Measurements from ENCODE around the gene ANKS1A.

Gene ANKS1A

GRCh38 chr6:35019171-35019570 is 130.1 kb downstream of the ANKS1A start:
- no peak for DNase-seq (ENCODE audit: low read depth in 2 of 2)

GRCh38 chr6:35019831-35020230 is 130.8 kb downstream of the ANKS1A start:
- no peak for DNase-seq (ENCODE audit: low read depth in 2 of 2)

GRCh38 chr6:35021004-35021403 is 131.9 kb downstream of the ANKS1A start:
- no peak for DNase-seq (ENCODE audit: low read depth in 2 of 2)

GRCh38 chr6:35023091-35024000 is 134.3 kb downstream of the ANKS1A start:
- no peak for DNase-seq (ENCODE audit: low read depth in 2 of 2)

DNA sequence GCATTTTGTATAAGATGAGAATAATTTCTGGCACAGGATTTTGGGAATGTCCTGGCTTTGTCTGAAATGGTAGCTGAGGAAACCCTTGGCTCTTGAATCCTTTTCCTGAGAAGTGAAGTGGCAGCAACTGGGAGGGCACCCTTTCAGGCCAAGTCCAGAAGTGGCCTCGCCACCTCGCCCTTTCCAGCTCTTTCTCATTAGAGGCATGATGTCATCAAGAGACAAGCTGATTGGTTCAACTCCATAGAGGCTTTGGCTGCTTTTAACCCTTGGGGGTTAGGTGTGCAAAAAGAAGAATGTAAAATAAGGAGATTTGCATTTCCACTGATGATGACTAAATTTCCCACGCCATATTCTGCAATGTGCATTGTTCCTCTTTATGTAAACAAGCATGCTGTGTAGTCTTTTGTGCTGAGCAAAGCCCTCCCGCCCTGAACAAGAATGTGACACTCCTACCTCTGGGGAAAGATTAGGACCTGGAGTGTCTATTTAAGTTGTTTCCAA is 135.5 kb downstream of the ANKS1A start:
- no peak for DNase-seq (ENCODE audit: low read depth in 2 of 2)

- DNase-seq (ENCODE audit: low read depth in 2 of 2): no peak
Observed at GRCh38 chr6:35025232-35026188, 136.5 kb downstream of the ANKS1A start.

DNA sequence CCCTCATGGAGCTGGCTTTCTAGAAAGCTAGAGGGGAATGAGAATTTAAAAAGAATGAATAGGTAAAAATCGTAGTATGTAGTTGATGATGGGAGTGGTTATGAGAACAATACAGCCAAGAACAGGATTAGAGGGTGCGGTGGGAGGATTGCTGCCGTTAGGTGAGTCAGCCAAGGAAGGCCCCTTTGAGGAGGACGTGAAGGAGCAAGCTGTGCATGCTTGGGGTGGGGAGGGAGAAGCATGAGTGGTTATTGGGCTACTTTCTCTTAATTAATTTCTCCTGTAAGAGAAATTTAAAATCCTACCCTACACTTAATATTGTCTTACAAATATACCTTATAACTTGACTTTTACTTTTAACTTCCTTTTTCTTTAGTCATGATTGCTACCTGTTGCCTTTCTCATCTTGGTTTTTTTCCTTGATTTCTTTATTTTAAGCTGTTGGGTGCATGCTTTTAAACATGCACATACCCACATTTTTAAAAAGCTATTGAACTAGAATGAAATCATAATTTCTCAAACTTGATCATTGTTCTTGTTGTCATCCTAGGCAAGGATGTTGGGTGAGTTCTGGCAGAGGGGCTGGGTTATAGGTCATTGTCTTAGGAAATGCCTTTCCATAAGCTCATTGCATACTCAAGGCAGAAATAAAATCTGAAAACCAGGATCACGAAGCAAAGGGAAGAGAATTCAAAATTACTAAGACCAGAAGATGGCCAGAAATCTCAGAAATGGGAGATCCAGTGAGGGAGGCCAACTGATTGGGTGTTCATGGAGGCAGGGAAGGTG is 137.6 kb downstream of the ANKS1A start:
- no peak for DNase-seq (ENCODE audit: low read depth in 2 of 2)

- DNase-seq (ENCODE audit: low read depth in 2 of 2): no peak
Observed at GRCh38 chr6:35027807-35028206, 138.8 kb downstream of the ANKS1A start.

GRCh38 chr6:35028781-35029769 is 140.0 kb downstream of the ANKS1A start:
- DNase-seq (ENCODE audit: low read depth in 2 of 2): no peak

- DNase-seq (ENCODE audit: low read depth in 2 of 2): no peak
Observed at GRCh38 chr6:35030099-35030498, 141.0 kb downstream of the ANKS1A start.

DNA sequence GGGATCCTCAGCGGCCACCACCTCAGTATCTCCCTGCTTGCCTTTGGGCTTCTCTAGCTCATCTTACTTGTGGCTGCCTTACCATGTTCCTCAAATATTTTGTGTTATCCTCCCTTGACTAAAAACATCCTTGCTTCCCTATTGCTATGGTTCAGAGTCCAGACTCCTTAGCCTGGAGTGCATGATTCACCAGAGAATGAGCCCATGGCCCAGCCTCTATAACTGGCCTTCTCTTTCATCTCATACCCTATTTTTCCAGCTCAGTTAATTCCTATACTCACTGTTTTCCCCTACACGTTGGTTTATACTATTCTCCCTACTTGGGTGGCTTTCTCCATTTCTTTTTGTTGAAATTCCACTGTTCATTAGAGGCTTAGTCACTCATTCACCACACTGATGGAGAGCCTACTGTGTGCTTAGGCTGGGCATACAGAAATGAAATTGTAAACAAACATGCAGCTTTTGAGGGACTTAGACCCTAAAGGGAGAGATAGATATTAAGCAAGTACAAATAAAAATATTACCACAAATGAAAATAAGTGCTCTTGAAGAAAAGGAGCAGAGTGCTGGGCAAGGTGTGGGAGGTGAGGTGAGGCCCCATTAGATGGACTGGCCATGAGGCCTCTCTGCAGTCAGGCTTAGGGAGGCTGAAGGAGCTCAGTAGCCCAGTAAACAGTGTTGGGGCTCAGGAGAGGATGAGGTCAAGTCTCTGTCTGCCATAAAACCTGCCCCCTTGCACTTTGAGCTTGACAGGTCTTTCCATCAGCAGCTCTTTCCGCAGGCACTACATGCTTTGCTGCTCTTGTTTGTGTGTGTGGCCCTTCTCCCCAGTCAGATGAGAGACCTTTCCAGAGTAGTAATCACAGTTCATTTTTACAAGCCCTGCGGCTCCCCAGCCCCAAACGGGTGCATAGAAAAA is 142.8 kb downstream of the ANKS1A start:
- DNase-seq (ENCODE audit: low read depth in 2 of 2): no peak

DNA sequence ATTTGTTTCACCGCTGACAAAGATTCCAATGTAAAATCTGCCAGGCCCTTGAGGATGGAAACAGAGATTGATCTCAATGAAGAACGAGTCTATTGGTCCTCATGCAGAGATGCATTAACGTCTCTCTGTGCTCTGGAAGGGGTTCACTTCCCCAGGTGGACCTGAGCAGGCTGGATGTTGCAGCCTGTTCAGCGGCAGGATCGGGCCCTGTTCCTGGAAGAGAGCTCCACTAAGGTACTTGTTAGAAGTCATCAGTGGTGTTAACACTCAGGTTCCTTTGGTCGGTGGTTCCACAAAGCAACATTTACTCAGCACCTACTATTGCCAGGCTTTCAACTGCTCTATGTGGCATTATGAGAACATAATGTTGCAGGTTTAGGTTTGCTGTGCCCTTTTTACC is 144.6 kb downstream of the ANKS1A start:
- no peak for DNase-seq (ENCODE audit: low read depth in 2 of 2)

- no peak for DNase-seq (ENCODE audit: low read depth in 2 of 2)
Observed at GRCh38 chr6:35034411-35035191, 145.5 kb downstream of the ANKS1A start.

GRCh38 chr6:35035481-35036030 is 146.5 kb downstream of the ANKS1A start:
- no peak for DNase-seq (ENCODE audit: low read depth in 2 of 2)

DNA sequence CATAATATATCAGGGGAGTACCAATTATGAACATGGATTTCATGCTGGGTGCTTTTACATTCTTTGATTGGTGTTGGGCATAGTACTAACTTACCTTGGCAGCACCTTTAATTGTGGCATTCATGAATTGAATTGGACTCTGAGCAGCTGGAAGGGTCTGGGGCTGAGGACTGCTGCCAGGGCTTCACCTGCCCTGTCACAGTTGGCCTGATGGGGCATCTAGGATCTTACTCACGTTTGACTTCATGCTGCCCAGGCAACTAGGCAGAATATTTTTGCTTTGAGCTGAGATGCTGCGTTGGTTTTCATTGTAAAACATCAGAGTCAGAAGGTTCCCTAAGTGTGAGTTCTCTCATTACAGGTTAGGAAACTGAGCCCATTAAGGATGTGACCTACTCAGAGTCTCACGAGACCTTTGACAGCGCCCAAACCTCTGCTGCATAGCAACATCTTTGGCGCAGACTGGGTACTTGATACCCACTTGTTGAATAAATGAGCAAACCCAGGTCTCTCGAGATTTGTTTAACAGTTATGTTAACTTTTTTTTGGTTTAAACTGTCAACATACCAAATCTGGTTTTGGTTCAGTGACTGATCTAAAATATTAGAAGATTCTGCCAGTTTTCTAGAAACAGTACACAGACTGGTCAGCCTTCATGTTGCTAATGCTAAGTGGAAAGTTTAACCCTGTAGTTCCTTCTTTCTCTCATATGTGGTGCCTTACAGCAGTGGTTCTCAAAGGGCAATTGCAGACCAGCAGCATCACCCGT is 147.2 kb downstream of the ANKS1A start:
- no peak for DNase-seq (ENCODE audit: low read depth in 2 of 2)

GRCh38 chr6:35036828-35037663 is 148.0 kb downstream of the ANKS1A start:
- no peak for DNase-seq (ENCODE audit: low read depth in 2 of 2)

Data from stimulated activated CD4-positive, alpha-beta T cell treated with anti-CD3 and anti-CD28 coated beads, Interleukin-4, amount 100 ng/mL, for 48 hours (primary cell).